ENCODE measurements around the gene SOD1.
"Not testable (repeated sequence)": the region's sequence is repeated elsewhere in the genome, so short reads cannot be mapped to it uniquely, and the experiment has no call there.

The SOD1 gene

DNA sequence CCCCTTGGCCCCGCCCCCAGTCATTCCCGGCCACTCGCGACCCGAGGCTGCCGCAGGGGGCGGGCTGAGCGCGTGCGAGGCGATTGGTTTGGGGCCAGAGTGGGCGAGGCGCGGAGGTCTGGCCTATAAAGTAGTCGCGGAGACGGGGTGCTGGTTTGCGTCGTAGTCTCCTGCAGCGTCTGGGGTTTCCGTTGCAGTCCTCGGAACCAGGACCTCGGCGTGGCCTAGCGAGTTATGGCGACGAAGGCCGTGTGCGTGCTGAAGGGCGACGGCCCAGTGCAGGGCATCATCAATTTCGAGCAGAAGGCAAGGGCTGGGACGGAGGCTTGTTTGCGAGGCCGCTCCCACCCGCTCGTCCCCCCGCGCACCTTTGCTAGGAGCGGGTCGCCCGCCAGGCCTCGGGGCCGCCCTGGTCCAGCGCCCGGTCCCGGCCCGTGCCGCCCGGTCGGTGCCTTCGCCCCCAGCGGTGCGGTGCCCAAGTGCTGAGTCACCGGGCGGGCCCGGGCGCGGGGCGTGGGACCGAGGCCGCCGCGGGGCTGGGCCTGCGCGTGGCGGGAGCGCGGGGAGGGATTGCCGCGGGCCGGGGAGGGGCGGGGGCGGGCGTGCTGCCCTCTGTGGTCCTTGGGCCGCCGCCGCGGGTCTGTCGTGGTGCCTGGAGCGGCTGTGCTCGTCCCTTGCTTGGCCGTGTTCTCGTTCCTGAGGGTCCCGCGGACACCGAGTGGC, at the start of gene SOD1:
Gene SOD1, plus strand, starts transcription at position 158 of the 723 bp plus-strand sequence. Its CDS starts 77 bp downstream, at position 235.
- peak; percentile 96 for DNase-seq (ENCODE audit: low spot score)

DNA sequence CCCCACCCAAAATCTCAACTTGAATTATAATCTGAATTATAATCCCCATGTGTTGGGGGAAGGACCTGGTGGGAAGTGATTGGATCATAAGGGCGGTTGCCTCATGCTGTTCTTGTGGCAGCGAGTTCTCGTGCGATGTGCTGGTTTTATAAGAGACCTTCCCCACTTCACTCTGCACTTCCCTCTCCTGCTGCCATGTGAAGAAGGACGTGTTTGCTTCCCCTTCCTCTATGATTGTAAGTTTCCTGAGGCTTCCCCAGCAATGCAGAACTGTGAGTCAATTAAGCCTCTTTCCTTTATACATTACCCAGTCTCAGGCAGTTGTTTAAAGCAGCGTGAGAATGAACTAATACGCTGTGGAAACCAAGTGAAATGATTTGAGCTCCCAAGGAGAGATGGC, 48.0 kb upstream of the SOD1 start:
- no peak for DNase-seq (ENCODE audit: low spot score)

DNA sequence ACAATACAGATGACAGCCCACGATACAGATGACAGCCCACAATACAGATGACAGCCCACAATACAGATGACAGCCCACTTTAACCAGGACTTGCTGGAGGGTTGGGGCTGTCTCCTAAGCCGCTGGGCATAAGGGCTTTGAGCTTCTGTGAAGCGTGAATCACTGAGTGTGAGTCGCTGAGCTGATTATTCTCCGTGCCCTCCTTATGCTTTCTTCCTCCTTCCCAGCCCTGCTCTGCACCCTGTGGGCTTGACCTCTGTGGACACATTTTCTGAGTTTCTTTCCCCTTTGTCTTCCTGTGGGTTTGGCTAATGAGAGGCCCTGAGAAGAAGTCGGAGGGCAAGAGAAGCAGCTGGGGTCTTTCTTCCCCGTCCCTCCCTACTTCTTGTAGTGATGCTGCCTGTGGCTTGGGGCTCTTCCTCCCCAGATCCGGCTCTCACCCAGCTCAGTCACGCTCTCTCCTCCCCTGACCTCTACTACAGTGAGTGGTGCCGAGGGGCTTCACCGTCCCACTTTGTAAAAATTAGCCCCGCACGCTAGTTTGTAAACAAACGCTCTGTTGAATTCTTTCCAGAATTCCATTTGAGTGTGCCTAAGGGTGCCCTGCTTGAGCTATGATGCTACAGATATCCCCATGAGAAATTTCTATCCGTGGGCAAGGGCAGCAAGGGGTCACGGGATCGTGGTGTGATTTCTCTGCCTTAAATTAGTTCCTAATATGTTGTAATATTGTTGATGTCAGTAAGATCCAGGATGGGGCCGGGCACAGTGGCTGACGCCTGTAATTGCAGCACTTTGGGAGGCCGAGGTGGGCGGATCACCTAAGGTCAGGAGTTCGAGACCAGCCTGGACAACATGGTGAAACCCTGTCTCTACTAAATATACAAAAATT, 46.4 kb upstream of the SOD1 start:
- DNase-seq (ENCODE audit: low spot score), result no peak

DNA sequence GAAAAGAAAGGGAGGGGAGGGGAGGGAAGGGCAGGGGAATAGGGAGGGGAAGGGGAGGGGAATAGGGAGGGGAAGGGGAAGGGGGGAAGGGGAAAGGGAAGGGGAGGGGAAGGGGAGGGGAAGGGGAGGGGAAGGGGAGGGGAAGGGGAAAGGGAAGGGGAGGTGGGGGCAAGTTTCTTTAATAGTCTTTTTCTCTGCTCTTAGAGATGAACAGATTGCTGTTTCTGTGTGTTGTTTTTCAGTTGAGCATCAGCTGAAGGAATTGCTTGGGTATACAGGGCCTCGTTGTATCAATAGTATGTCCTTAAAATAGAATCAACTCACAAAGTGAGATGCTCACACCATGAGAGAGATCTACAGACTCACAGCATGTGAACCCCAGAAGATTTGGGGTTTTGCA, 44.8 kb upstream of the SOD1 start:
- no peak for DNase-seq (ENCODE audit: low spot score)

DNA sequence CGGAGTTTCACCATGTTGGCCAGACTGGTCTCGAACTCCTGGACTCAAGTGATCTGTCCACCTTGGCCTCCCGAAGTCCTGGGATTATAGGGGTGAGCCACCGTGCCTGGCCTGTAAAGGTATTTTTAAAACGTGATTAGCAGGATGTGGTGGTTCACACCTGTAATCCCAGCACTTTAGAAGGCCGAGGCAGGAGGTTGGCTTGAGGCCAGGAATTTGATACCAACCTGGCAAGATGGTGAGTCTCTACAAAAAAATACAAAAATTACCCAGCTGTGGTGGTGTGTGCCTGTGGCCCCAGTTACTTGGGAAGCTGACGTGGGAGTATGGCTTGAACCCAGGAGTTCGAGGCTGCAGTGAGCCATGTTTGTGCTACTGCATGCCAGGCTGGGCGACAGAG, 43.3 kb upstream of the SOD1 start:
- no peak for DNase-seq (ENCODE audit: low spot score)

DNA sequence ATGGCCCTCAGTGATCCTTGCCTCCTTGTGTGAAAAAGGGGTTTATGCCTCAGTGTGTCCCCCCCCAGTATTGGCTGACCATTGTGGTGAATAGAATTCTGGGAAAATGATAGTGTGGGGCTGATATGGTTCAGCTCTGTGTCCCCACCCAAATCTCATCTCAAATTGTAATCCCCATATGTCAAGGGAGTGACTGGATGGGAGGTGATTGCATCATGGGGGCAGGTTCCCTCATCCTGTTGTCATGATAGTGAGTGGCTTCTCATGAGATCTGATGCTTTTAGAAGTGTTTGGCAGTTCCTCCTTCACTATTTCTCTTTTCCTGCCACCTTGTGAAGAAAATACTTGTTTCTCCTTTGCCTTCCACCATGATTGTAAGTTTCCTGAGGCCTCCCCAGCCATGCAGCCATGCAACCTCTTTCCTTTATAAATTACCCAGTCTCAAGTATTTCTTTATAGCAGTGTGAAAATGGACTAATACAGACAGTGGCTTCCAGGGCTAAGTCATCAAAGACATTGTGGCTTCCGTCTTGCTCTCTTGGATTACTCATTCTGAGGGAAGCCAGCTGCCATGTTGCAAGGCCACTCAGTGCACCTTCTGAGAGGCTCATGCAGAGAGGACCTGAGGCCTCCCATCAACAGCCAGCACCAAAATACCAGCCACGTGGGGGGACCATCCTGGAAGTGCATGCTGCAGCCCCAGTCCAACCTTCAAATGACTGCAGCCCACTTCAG, 40.6 kb upstream of the SOD1 start:
- no peak for DNase-seq (ENCODE audit: low spot score)

DNA sequence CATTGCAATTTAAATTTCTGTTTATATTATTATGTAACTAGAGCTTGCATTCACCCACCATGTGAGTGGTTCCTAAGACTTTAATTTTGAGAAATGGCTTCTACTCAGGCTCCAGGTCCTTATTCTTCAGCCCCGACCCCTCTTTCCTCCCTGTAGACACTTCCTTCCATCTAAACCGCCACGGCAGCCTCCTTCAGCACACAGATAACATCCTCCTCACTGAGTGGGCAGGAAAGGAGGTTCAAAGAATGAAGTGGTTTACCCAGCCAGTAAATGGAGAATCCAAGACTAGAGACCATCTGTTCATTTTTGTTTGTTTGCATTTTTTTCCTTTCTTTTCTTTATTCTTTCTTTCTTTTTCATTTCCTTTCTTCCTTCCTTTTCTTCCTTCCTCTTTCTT, 37.1 kb upstream of the SOD1 start:
- no peak for DNase-seq (ENCODE audit: low spot score)

DNA sequence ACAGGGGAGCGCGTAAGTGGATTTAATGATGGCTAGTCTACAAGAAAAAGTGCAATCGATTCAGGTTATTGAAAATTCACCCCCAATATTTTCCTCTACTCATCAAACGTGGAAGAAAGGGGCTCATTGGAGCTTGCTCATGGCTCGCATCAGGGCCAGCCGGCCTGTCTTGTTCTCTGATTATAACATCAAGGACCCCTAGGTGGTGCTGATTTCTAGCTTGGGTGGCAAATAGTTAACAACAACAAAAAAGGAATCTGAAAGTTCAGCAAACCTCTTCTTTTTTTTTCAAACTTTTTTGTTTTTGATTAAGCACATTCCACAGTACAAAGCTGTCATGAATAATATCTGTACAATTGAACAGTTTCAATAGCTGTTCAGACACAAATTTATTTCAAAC, 35.8 kb upstream of the SOD1 start:
- DNase-seq (ENCODE audit: low spot score), result no peak

DNA sequence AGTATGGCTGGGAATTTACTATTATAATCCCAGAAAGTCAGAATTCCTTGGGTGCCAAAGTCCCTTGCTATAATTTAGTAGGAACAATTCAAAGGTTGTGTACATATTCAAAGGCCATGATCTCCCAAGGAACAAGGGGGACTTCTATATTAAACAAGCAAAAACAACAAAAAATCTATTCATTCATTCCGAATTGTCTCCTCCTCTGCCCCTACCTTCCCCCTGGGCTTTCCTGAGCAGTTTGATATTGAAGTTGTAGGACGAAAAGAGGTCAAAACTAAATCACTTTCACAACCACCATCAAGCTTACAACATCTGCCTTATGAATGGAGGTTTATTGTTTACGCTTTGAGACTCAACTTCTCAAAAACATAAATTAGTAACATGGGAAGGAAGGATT, 35.3 kb upstream of the SOD1 start:
- no peak for DNase-seq (ENCODE audit: low spot score)

DNA sequence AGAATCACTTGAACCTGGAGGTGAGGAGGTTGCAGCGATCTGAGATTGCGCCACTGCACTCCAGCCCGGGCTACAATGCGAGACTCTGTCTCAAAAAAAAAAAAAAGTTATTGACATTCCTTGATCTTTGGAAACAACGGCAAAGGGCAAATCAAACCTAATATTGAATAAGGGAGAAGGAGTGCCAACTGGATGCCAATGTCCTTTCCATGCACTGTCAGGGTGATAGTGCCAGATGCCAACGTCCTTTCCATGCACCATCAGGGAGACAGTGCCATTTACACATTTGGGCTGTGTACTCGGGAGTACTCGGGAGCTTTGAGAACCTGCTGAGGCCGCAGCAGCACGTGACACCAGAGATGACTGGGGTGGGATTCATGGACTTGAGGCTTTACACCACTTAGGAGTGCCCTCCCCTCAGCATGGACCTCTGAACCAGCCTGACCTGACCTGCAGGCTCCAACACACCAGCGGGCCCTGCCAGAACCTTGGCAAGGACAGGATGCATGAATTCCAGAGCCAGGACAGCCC, 34.5 kb upstream of the SOD1 start:
- DNase-seq (ENCODE audit: low spot score), result no peak

DNA sequence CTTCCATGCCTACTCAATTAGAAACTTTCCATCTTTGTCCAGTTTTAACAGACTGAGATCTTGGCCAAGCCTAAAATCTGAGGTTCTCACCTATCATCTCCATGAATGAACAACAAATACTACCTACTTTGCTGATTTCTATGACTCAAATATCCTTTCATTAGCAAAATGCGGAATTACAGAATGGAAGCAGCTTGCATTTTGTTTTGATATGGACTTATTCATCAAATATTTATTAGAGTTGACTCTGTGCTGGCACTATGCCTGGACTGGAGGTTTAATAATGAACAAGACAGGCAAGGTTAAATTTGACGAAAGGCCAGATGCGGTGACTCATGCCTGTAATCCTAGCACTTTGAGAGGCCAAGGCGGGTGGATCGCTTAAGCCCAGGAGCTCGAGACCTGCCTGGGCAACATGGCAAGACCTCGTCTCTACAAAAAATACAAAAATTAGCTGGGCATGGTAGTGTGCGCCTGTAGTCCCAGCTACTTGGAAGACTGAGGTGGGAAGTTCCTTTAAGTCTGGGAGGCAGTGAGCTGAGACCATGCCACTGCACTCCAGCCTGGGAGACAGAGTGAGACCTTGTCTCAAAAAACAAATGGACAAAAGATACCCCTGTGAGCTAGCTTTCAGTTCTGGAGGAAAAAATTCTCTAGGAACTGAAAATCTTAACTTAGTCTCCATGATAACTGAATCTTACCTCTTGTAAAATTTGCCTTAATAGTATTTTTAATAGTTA, 29.4 kb upstream of the SOD1 start:
- no peak for DNase-seq (ENCODE audit: low spot score)

DNA sequence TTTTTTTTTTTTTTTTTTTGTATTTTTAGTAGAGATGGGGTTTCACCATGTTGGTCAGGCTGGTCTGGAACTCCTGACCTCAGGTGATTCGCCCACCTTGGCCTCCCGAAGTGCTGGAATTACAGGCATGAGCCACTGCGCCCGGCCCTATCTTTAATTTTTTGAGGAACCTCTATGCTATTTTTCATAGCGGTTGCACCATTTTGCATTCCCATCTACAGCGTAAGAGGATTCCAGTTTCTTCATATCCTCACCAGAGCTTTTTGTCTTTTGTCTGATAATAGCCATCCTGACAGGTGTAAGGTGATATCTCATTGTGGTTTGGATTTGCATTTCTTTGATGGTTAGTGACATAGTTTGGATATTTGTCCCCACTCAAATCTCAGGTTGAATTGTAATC, 27.6 kb upstream of the SOD1 start:
- DNase-seq (ENCODE audit: low spot score), result not testable (repeated sequence)

DNA sequence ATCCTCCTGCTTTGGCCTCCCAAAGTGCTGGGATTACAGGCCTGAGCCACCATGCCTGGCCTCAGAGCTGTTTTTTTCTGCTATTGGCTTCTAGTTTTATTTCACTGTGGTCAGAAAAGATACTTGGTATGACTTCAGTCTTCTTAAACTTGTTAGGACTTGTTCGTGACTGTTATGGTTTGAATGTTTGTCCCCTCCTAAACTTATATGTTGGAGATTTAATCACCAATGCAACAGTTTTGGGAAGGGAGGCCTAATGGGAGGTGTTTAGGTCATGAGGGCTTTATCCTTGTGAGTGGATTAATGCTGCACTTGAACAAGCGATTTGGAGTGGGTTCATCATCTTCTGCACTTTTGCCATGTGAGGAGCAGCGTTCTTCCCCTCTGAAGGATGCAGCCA, 24.5 kb upstream of the SOD1 start:
- no peak for DNase-seq (ENCODE audit: low spot score)

DNA sequence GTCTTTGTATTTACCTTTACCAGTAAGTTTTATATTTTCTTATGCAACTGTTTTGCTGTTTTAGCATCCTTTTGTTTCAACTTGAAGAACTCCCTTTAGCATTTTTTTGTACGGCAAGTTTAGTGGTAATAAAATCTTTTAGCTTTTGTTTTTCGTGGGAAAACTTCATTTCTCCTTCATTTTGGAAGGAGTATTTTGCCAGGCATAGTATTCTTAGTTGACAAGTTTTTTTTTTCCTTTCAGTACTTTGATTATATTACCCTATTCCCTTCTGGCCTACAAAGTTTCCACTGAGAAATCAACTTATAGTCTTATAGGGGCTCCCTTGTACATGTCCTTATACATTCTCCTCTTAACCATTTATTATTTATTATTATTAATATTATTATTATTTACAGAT, 22.6 kb upstream of the SOD1 start:
- no peak for DNase-seq (ENCODE audit: low spot score)

DNA sequence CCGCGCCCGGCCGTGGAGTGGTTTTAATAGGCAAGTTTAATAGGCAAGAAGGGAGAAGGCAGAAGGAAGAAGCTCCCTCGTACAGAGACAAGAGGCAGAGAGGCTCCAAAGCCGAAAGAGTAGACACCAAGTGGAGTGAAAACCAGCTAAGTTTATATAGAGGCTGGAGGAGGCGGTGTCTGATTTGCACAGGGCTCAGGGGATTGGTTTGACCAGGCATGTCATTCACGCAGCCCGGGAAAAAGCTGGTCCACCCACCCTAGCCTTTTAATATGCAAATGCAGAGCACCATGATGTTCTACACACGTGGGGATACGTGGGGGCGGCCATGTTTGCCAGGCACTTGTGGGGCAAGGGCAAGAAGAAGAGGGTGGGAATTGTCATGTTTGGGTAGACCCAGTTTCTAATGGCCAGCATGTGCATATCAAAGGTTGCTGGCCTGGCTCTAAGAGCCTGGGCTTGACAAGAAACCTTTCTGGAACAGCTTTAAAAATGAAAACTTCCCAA, 18.0 kb upstream of the SOD1 start:
- DNase-seq (ENCODE audit: low spot score), result no peak

DNA sequence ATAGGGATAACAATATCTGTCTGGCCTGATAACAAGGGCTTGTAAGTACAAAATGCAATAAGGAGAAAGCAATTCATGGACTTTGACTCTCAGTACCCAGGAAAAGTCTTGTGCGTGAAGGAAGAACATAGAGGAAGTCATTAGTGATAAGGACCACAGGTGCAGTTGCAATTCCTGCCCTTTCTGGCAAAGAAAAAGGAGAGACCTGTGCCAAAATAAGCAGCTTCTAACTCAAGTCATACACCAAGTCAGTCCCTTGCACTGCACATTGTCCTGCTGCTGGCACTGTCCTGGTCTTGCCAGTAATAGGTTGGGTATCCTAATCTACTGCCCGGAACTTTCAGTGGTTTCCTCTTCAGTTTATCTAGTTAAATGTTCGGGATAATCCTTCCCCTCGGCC, 14.8 kb upstream of the SOD1 start:
- no peak for DNase-seq (ENCODE audit: low spot score)

DNA sequence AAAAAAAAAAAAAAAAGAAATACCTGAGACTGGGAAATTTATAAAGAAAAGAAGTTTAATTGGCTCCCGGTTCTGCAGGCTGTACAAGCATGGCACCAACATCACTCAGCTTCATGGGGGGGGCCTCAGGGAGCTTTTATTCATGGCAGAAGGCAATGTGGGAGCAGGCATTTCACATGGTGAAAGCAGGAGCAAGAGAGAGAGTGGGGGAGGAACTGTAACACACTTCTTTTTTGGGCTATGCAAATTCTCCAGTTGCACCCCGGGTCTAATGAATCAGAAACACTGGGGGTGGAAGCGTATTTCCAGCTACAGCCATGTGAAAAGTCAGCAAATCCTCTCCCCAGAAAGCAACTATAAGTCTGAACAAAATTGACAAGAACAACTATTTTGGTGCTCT, 11.8 kb upstream of the SOD1 start:
- peak; percentile 58 for DNase-seq (ENCODE audit: low spot score)

DNA sequence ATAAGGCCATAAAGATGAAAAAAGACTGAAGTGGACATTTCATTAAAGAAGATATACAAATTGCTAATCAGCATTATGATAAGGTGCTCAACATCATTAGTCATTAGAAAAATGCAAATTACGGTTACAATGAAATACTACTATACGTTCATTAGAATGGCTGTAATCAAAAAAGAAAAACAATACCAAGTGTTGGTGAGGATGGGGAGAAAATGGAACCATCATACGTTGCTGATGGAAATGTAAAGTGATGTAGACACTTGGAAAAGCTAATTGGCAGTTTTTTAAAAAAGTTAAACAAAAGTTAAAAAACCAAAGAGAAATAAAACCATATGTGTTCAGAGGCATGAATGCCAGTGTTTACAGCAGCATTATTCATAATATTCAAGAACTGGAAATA, 8.6 kb upstream of the SOD1 start:
- DNase-seq (ENCODE audit: low spot score), result no peak

DNA sequence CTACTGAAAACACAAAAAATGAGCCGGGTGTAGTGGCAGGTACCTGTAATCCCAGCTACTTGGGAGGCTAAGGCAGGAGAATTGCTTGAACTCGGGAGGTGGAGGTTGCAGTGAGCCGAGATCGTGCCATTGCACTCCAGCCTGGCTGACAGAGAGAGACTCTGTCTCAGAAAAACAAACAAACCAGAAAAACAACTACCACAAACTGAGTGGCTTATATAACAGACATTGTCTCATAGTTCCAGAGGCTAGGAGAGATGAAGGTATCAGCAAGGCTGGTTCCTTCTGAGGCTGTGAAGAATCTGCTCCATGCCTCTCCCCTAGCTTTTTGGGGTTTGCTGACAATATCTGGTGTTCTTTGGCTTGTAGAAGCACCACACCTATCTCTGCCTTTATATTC, 8.0 kb upstream of the SOD1 start:
- not testable (repeated sequence) for DNase-seq (ENCODE audit: low spot score)

DNA sequence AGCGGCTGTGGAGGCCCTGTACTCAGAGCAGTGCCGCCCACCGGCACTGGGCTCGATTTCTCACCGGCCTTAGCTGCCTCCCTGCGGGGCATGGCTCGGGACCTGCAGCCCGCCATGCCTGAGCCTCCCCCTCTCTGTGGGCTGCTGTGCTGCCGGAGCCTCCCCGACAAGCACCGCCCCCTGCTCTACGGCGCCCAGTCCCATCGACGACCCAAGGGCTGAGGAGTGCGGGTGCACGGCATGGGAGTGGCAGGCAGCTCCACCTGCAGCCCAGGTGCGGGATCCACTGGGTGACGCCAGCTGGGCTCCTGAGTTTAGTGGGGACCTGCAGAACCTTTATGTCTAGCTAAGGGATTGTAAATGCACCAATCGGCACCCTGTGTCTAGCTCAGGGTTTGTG, 5.2 kb upstream of the SOD1 start:
- no peak for DNase-seq (ENCODE audit: low spot score)

DNA sequence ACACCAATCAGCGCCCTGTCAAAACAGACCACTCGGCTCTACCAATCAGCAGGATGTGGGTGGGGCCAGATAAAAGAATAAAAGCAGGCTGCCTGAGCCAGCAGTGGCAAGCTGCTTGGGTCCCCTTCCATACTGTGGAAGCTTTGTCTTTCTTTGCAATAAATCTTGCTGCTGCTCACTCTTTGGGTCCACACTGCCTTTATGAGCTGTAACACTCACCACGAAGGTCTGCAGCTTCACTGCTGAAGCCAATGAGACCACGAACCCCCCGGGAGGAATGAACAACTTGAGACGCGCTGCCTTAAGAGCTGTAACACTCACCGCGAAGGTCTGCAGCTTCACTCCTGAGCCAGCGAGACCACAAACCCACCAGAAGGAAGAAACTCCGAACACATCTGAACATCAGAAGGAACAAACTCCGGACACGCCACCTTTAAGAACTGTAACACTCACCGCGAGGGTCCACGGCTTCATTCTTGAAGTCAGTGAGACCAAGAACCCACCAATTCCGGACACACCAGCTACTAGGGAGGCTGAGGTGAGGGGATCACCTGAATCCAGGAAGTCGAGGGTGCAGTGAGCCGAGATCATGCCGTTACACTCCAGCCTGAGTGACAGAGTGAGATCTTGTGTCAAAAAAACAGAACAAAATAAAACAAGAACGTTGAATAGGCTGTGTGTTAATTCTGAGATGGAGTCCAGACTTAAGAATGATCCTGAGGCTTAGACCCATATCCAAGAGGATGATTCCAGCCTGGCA, 4.5 kb upstream of the SOD1 start:
- DNase-seq (ENCODE audit: low spot score), result not testable (repeated sequence)
